ENCODE results near the gene POLR2C. TPM values are rescaled to one million over a fixed set of nuclear protein-coding genes. Genes with fewer than 3 reads are reported as not detected.
A peak's percentile ranks its signal among the peaks of the same experiment; 100 is the strongest.
"Not testable (repeated sequence)": the region's sequence is repeated elsewhere in the genome, so short reads cannot be mapped to it uniquely, and the experiment has no call there.

Gene POLR2C
- total RNA-seq, 1 experiment from 2014 or later = 178 TPM

GRCh38 chr16:57499941-57500340 is 37.5 kb downstream of the POLR2C start:
- not testable (repeated sequence) for H3K27me3 ChIP-seq (ENCODE audit: control insufficient read depth, insufficient read depth, low read length); H3K4me3 ChIP-seq (ENCODE audit: insufficient read depth, low read depth, low read length); H3K36me3 ChIP-seq (replicated peaks; ENCODE audit: control insufficient read depth, insufficient read depth, low read length); DNase-seq

GRCh38 chr16:57500578-57501111 is 38.2 kb downstream of the POLR2C start:
- Histone ChIP-seq H3K27me3 (ENCODE audit: control insufficient read depth, insufficient read depth, low read length) (no peaks in the 10 kb centered on the region; the same call in 1 of the 2 replicates), H3K4me3 (ENCODE audit: insufficient read depth, low read depth, low read length) (no peak overlapping the region), H3K36me3 (replicated peaks; ENCODE audit: control insufficient read depth, insufficient read depth, low read length) (no peaks in the 10 kb centered on the region)
- DNase-seq = peak; percentile 42

- H3K27me3 ChIP-seq (ENCODE audit: control insufficient read depth, insufficient read depth, low read length) = no peaks in the 10 kb centered on the region; the same call in 1 of the 2 replicates
- no peak overlapping the region for H3K4me3 ChIP-seq (ENCODE audit: insufficient read depth, low read depth, low read length)
- peak; percentile 13 for DNase-seq
- no peaks in the 10 kb centered on the region for H3K36me3 ChIP-seq (replicated peaks; ENCODE audit: control insufficient read depth, insufficient read depth, low read length)
These were observed 39.0 kb downstream of the POLR2C start for GRCh38 chr16:57501492-57501891.

GRCh38 chr16:57502048-57502775 is 39.7 kb downstream of the POLR2C start:
- H3K4me3 ChIP-seq (ENCODE audit: insufficient read depth, low read depth, low read length) = no peak overlapping the region
- no peaks in the 10 kb centered on the region; the same call in 1 of the 2 replicates for H3K27me3 ChIP-seq (ENCODE audit: control insufficient read depth, insufficient read depth, low read length)
- no peaks in the 10 kb centered on the region for H3K36me3 ChIP-seq (replicated peaks; ENCODE audit: control insufficient read depth, insufficient read depth, low read length)
- peak; percentile 21 for DNase-seq

GRCh38 chr16:57503366-57503765 is 40.9 kb downstream of the POLR2C start:
- H3K4me3 ChIP-seq (ENCODE audit: insufficient read depth, low read depth, low read length) = no peak overlapping the region
- no peaks in the 10 kb centered on the region for H3K36me3 ChIP-seq (replicated peaks; ENCODE audit: control insufficient read depth, insufficient read depth, low read length)
- peak; percentile 79 for DNase-seq

GRCh38 chr16:57504001-57504400 is 41.5 kb downstream of the POLR2C start:
- no peak for DNase-seq
- Histone ChIP-seq H3K27me3 (ENCODE audit: control insufficient read depth, insufficient read depth, low read length) (no peaks in the 10 kb centered on the region; the same call in 1 of the 2 replicates), H3K4me3 (ENCODE audit: insufficient read depth, low read depth, low read length) (no peak overlapping the region), H3K36me3 (replicated peaks; ENCODE audit: control insufficient read depth, insufficient read depth, low read length) (no peaks in the 10 kb centered on the region)

More at GRCh38 chr16:57503366-57503765, 40.9 kb downstream of the POLR2C start:
- no peaks in the 10 kb centered on the region; the same call in 1 of the 2 replicates for H3K27me3 ChIP-seq (ENCODE audit: control insufficient read depth, insufficient read depth, low read length)

GRCh38 chr16:57504491-57504890 is 42.0 kb downstream of the POLR2C start:
- Histone ChIP-seq H3K27me3 (ENCODE audit: control insufficient read depth, insufficient read depth, low read length) (no peaks in the 10 kb centered on the region; the same call in 1 of the 2 replicates), H3K4me3 (ENCODE audit: insufficient read depth, low read depth, low read length) (no peak overlapping the region), H3K36me3 (replicated peaks; ENCODE audit: control insufficient read depth, insufficient read depth, low read length) (no peaks in the 10 kb centered on the region)
- DNase-seq = no peak

- no peak for DNase-seq
- H3K4me3 ChIP-seq (ENCODE audit: insufficient read depth, low read depth, low read length) = no peak overlapping the region
- H3K36me3 ChIP-seq (replicated peaks; ENCODE audit: control insufficient read depth, insufficient read depth, low read length) = no peaks in the 10 kb centered on the region
- H3K27me3 ChIP-seq (ENCODE audit: control insufficient read depth, insufficient read depth, low read length) = no peaks in the 10 kb centered on the region; the same call in 1 of the 2 replicates
These were observed 42.7 kb downstream of the POLR2C start for GRCh38 chr16:57505169-57505568.

GRCh38 chr16:57507136-57508034 is 44.9 kb downstream of the POLR2C start:
- Histone ChIP-seq H3K27me3 (ENCODE audit: control insufficient read depth, insufficient read depth, low read length) (no peaks in the 10 kb centered on the region; the same call in 1 of the 2 replicates), H3K4me3 (ENCODE audit: insufficient read depth, low read depth, low read length) (no peak overlapping the region), H3K36me3 (replicated peaks; ENCODE audit: control insufficient read depth, insufficient read depth, low read length) (no peaks in the 10 kb centered on the region)
- peak; percentile 85 for DNase-seq

GRCh38 chr16:57508035-57508425 is 45.6 kb downstream of the POLR2C start:
- no peak for DNase-seq
- Histone ChIP-seq H3K4me3 (ENCODE audit: insufficient read depth, low read depth, low read length) (no peak overlapping the region), H3K27me3 (ENCODE audit: control insufficient read depth, insufficient read depth, low read length) (no peaks in the 10 kb centered on the region), H3K36me3 (replicated peaks; ENCODE audit: control insufficient read depth, insufficient read depth, low read length) (no peaks in the 10 kb centered on the region)

- H3K4me3 ChIP-seq (ENCODE audit: insufficient read depth, low read depth, low read length) = no peak overlapping the region
These were observed 46.9 kb downstream of the POLR2C start for GRCh38 chr16:57509231-57509923.

GRCh38 chr16:57510016-57510871 is 47.8 kb downstream of the POLR2C start:
- H3K27me3 ChIP-seq (ENCODE audit: control insufficient read depth, insufficient read depth, low read length) = no peaks in the 10 kb centered on the region
- no peaks in the 10 kb centered on the region for H3K36me3 ChIP-seq (replicated peaks; ENCODE audit: control insufficient read depth, insufficient read depth, low read length)
- no peak overlapping the region for H3K4me3 ChIP-seq (ENCODE audit: insufficient read depth, low read depth, low read length)
- peak; percentile 41 for DNase-seq

More at GRCh38 chr16:57509231-57509923, 46.9 kb downstream of the POLR2C start:
- peak; percentile 32 for DNase-seq
- no peaks in the 10 kb centered on the region for H3K36me3 ChIP-seq (replicated peaks; ENCODE audit: control insufficient read depth, insufficient read depth, low read length)
- H3K27me3 ChIP-seq (ENCODE audit: control insufficient read depth, insufficient read depth, low read length) = no peaks in the 10 kb centered on the region

GRCh38 chr16:57512296-57513001 is 50.0 kb downstream of the POLR2C start:
- Histone ChIP-seq H3K4me3 (ENCODE audit: insufficient read depth, low read depth, low read length) (no peak overlapping the region), H3K36me3 (replicated peaks; ENCODE audit: control insufficient read depth, insufficient read depth, low read length) (no peaks in the 10 kb centered on the region), H3K27me3 (ENCODE audit: control insufficient read depth, insufficient read depth, low read length) (no peaks in the 10 kb centered on the region)
- DNase-seq = peak; percentile 43
